Activated CD4-positive, alpha-beta T cell treated with anti-CD3 and anti-CD28 coated beads for 48 hours (primary cell): ENCODE results near the gene PHC2.

Experiments used
- DNase-seq: peaks from one replicate; pipeline ENCODE4 v3.0.0-alpha.2; 2020

Gene PHC2

GRCh38 chr1:33430692-33431593 is at the start of gene PHC2:
Gene PHC2 (minus strand): TSS chr1:33431095. CDS start chr1:33375539, 55,556 bp downstream.
- DNase-seq, result peak; percentile 95

GRCh38 chr1:33477451-33477850 is 46.6 kb upstream of the PHC2 start:
- DNase-seq, result no peak

GRCh38 chr1:33473900-33474299 is 43.0 kb upstream of the PHC2 start:
- DNase-seq, result no peak

GRCh38 chr1:33472269-33472980 is 41.5 kb upstream of the PHC2 start, which contains the start of gene ZSCAN20:
Gene ZSCAN20 (plus strand): TSS chr1:33472645. CDS start chr1:33479289, 6,644 bp downstream.
- peak; percentile 94 for DNase-seq

- DNase-seq, result no peak
Observed at GRCh38 chr1:33471416-33471815, 40.5 kb upstream of the PHC2 start.

- DNase-seq, result peak; percentile 75
Observed at GRCh38 chr1:33470495-33471012, 39.7 kb upstream of the PHC2 start.

- no peak for DNase-seq
Observed at GRCh38 chr1:33469691-33470090, 38.8 kb upstream of the PHC2 start.

- DNase-seq, result no peak
Observed at GRCh38 chr1:33468967-33469366, 38.1 kb upstream of the PHC2 start.

- DNase-seq, result no peak
Observed at GRCh38 chr1:33468531-33468930, 37.6 kb upstream of the PHC2 start.

GRCh38 chr1:33468011-33468410 is 37.1 kb upstream of the PHC2 start:
- no peak for DNase-seq

GRCh38 chr1:33466159-33466558 is 35.3 kb upstream of the PHC2 start:
- no peak for DNase-seq

- DNase-seq, result no peak
Observed at GRCh38 chr1:33465316-33465715, 34.4 kb upstream of the PHC2 start.

GRCh38 chr1:33464552-33464951 is 33.7 kb upstream of the PHC2 start:
- no peak for DNase-seq

GRCh38 chr1:33462405-33463164 is 31.7 kb upstream of the PHC2 start:
- DNase-seq, result no peak

- DNase-seq, result no peak
Observed at GRCh38 chr1:33460947-33461629, 30.2 kb upstream of the PHC2 start.

- no peak for DNase-seq
Observed at GRCh38 chr1:33460144-33460543, 29.2 kb upstream of the PHC2 start.

GRCh38 chr1:33459691-33460090 is 28.8 kb upstream of the PHC2 start:
- no peak for DNase-seq

GRCh38 chr1:33456502-33456886 is 25.6 kb upstream of the PHC2 start:
- no peak for DNase-seq

- peak; percentile 48 for DNase-seq
Observed at GRCh38 chr1:33455539-33456501, 24.9 kb upstream of the PHC2 start.

GRCh38 chr1:33454646-33455282 is 23.9 kb upstream of the PHC2 start:
- DNase-seq, result no peak

- DNase-seq, result no peak
Observed at GRCh38 chr1:33446590-33446989, 15.7 kb upstream of the PHC2 start.
